ENCODE data around the gene SLC38A2.

GRCh38 chr12:46357438-46358324 lies 14.9 kb downstream of the SLC38A2 start:
- TF ChIP-seq POLR2A (IDR thresholded peaks at IDR 0.05): no peak
- no peak for TF ChIP-seq CTCF (IDR thresholded peaks at IDR 0.05)
